Measurements from ENCODE around the gene PDZRN3. TPM values are rescaled to one million over a fixed set of nuclear protein-coding genes. Genes with fewer than 3 reads are reported as not detected.

Gene PDZRN3
- total and polyA plus RNA-seq, 4 donors, result 0.69 to 1.8 (median 0.92) TPM

DNA sequence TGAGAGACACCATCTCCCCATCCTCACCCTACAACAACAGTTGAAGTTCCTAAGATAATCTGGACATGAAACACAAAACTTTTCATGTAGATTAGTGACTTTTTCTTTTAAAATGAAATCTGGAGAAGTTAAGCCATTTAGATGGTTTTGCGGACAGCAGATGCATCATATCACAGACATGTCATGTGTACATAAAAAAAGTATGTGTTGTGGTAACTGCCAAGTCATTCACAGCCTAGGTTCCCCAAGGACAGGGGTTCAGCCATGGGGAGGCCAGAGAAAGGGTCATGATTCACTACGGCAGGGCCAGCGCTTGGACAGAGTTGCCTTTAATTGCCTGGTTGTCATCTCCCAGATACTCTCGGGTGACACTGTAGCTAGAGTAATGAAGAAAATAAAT is 163.2 kb downstream of the PDZRN3 start:
- no peak for DNase-seq (ENCODE audit: low spot score)
- Histone ChIP-seq H3K9ac (ENCODE audit: low read depth in 1 of 2, low read length in 2 of 2) (no peak overlapping the region), H3K27me3 (ENCODE audit: control insufficient read depth in 4 of 4, insufficient read depth in 4 of 4, low read length in 3 of 4) (peaks cover 0 to 2% (median 1%) of the 10 kb centered on the region in 4 donors), H3K36me3 (ENCODE audit: control insufficient read depth in 4 of 4, insufficient read depth in 3 of 4, low read depth in 1 of 4, low read length in 3 of 4) (no peaks in the 10 kb centered on the region), H3K4me3 (ENCODE audit: low read depth in 1 of 3, low read length in 3 of 3) (no peak overlapping the region), H3K27ac (ENCODE audit: low read depth in 1 of 2, low read length in 2 of 2) (no peak overlapping the region), H3K4me1 (ENCODE audit: control insufficient read depth in 4 of 4, insufficient read depth in 4 of 4, low read length in 3 of 4) (no peaks in the 10 kb centered on the region), H3K9me3 (ENCODE audit: control insufficient read depth in 4 of 4, low read length in 3 of 4) (no peaks in the 10 kb centered on the region)
- 82% methylated on average over 4 of the region's 4 CpGs for WGBS
- TF ChIP-seq ZBTB33 (IDR thresholded peaks at IDR 0.05) (no peak), RXRA (IDR thresholded peaks at IDR 0.05) (peak; percentile 22 to 33), ATF3 (IDR thresholded peaks at IDR 0.05) (no peak), HNF4A (conservative IDR thresholded peaks at IDR 0.05) (no peak), NR2F2 (IDR thresholded peaks at IDR 0.05) (peak; percentile 61)

DNA sequence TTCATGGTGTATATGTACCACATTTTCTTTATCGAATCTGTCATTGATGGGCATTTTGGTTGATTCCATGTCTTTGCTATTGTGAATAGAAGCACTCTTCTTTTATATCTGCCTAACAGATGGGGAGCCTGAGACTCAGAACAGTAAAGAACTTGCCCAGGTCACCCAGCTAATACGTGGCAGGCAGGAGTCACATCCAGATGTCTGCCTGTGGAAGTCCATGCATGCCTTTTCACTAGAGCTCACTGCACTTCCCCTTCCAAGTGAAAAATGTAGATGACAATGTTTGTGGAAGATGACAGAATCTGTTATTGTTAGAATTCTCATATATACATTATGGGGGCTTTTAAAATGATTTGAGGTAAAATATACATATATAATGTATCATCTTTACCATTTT is 165.0 kb downstream of the PDZRN3 start:
- Histone ChIP-seq H3K9me3 (ENCODE audit: control insufficient read depth in 4 of 4, low read length in 3 of 4) (no peaks in the 10 kb centered on the region), H3K4me1 (ENCODE audit: control insufficient read depth in 4 of 4, insufficient read depth in 4 of 4, low read length in 3 of 4) (no peaks in the 10 kb centered on the region), H3K36me3 (ENCODE audit: control insufficient read depth in 4 of 4, insufficient read depth in 3 of 4, low read depth in 1 of 4, low read length in 3 of 4) (no peaks in the 10 kb centered on the region), H3K27me3 (ENCODE audit: control insufficient read depth in 4 of 4, insufficient read depth in 4 of 4, low read length in 3 of 4) (peaks cover 0 to 2% (median 1%) of the 10 kb centered on the region in 4 donors), H3K4me3 (ENCODE audit: low read depth in 1 of 3, low read length in 3 of 3) (no peak overlapping the region), H3K27ac (ENCODE audit: low read depth in 1 of 2, low read length in 2 of 2) (no peak overlapping the region), H3K9ac (ENCODE audit: low read depth in 1 of 2, low read length in 2 of 2) (no peak overlapping the region)
- DNase-seq (ENCODE audit: low spot score), result no peak
- no peak for TF ChIP-seq YY1 (IDR thresholded peaks at IDR 0.05)
- no peak for TF ChIP-seq RAD21 (IDR thresholded peaks at IDR 0.05)
- TF ChIP-seq MAX (IDR thresholded peaks at IDR 0.05), result no peak
- TF ChIP-seq JUND (IDR thresholded peaks at IDR 0.05), result no peak
- TF ChIP-seq EGR1 (IDR thresholded peaks at IDR 0.05; ENCODE audit: low read depth in 2 of 2), result no peak
- TF ChIP-seq RXRA (IDR thresholded peaks at IDR 0.05), result no peak
- TF ChIP-seq HNF4A (conservative IDR thresholded peaks at IDR 0.05), result no peak
- TF ChIP-seq FOXA1 (IDR thresholded peaks at IDR 0.05), result no peak
- TF ChIP-seq REST (IDR thresholded peaks at IDR 0.05), result no peak
- no peak for TF ChIP-seq NR2F2 (IDR thresholded peaks at IDR 0.05)
- TF ChIP-seq GABPA (IDR thresholded peaks at IDR 0.05 in 1 of 2, conservative IDR thresholded peaks at IDR 0.05 in 1 of 2), result no peak
- no peak for TF ChIP-seq TAF1 (conservative IDR thresholded peaks at IDR 0.05)
- TF ChIP-seq ATF3 (IDR thresholded peaks at IDR 0.05), result no peak
- TF ChIP-seq FOXA2 (IDR thresholded peaks at IDR 0.05), result no peak
- TF ChIP-seq SP1 (IDR thresholded peaks at IDR 0.05), result no peak
- TF ChIP-seq ZBTB33 (IDR thresholded peaks at IDR 0.05), result no peak
- no peak for TF ChIP-seq CTCF (IDR thresholded peaks at IDR 0.05; ENCODE audit: low read depth, low read length, missing input control)
- no peak for TF ChIP-seq HNF4G (IDR thresholded peaks at IDR 0.05)
- 91% methylated on average over 2 of the region's 2 CpGs for WGBS
